ENCODE data around the gene ZNF880.
"Not testable (repeated sequence)": the region's sequence is repeated elsewhere in the genome, so short reads cannot be mapped to it uniquely, and the experiment has no call there.

Gene ZNF880

DNA sequence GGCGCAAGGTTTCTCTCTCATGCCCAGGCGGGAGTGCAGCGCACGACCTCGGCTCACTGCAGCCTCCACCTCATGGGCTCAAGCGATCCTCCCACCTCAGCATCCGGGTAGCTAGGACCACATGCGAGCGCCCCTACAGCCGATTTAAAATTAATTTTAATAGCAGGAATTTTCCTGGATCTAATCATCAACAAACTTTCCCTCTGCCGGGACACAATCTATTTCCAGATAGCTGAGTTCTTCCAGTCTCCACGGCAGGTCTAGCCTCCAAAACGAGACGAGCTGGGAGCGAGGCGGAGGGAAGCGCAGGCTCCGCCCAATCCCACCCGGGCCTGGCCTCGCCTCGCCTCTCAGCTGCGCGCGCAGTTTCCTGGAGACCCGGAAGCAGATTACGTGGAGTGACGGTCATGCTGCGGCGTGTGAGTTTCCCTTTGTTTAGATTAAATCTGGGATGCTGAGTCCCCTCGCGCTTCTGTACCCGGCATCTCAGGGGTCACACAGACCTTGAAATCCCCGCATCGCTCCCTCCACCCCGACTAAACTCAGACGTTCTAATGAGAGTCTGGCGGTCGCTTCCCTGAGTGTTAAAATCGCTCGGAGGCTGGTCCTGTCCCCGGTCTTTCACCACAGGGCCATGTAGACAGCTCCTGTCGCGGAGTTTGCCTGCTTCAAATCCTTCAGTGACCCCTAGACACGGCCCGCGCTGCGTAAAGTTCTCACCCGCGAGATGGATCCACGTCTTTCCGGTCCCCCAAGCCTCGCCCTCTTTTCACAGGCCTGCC is at the start of gene ZNF880:
TSS of gene ZNF880 (plus strand) at position 365 of the 782 bp plus-strand sequence. CDS start at position 408, 43 bp downstream.
- peak; percentile 72 for DNase-seq (ENCODE audit: low read depth)
- TF ChIP-seq, protein P1, sequence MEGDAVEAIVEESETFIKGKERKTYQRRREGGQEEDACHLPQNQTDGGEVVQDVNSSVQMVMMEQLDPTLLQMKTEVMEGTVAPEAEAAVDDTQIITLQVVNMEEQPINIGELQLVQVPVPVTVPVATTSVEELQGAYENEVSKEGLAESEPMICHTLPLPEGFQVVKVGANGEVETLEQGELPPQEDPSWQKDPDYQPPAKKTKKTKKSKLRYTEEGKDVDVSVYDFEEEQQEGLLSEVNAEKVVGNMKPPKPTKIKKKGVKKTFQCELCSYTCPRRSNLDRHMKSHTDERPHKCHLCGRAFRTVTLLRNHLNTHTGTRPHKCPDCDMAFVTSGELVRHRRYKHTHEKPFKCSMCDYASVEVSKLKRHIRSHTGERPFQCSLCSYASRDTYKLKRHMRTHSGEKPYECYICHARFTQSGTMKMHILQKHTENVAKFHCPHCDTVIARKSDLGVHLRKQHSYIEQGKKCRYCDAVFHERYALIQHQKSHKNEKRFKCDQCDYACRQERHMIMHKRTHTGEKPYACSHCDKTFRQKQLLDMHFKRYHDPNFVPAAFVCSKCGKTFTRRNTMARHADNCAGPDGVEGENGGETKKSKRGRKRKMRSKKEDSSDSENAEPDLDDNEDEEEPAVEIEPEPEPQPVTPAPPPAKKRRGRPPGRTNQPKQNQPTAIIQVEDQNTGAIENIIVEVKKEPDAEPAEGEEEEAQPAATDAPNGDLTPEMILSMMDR (conservative IDR thresholded peaks at IDR 0.05; ENCODE audit: low read depth, low read length), result no peak
- H3K4me3 ChIP-seq (ENCODE audit: low read length), result peak within 1 kb of the TSS; percentile 91

DNA sequence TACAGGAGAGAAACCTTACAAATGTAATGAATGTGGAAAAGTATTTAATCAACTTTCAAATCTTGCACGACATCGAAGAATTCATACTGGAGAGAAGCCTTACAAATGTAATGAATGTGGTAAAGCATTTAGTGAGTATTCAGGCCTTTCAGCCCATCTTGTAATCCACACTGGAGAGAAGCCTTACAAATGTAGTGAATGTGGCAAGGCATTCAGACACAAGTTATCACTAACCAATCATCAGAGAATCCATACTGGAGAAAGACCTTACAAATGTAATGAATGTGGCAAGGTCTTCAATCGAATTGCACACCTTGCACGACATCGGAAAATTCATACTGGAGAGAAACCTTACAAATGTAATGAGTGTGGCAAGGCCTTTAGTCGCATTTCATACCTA is 47.3 kb upstream of the ZNF880 start:
- DNase-seq (ENCODE audit: low read depth), result no peak
- TF ChIP-seq, protein P1 (conservative IDR thresholded peaks at IDR 0.05; ENCODE audit: low read depth, low read length), result no peak
- no peak overlapping the region for H3K4me3 ChIP-seq (ENCODE audit: low read length)

DNA sequence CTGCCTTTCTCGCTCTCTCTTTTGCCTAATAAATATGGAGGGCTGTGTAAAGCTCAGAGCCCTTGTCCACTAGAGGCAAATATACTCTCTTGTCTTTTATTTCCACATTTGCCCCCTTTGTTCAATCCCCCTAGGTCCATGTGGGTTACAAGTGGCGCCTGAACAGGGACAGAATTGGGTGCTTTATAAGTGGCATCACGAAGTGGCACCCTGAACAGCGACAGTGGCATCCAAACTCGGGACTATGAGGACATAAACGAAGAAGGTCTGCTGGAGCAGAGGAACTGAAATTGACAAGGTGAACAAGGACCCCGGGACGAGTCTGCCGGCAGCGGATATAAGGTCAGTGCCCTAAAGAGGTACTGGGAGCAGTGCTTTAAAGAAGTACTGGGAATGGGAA is 38.0 kb upstream of the ZNF880 start:
- TF ChIP-seq, protein P1 (conservative IDR thresholded peaks at IDR 0.05; ENCODE audit: low read depth, low read length), result no peak
- DNase-seq (ENCODE audit: low read depth), result no peak
- no peak overlapping the region for H3K4me3 ChIP-seq (ENCODE audit: low read length)

DNA sequence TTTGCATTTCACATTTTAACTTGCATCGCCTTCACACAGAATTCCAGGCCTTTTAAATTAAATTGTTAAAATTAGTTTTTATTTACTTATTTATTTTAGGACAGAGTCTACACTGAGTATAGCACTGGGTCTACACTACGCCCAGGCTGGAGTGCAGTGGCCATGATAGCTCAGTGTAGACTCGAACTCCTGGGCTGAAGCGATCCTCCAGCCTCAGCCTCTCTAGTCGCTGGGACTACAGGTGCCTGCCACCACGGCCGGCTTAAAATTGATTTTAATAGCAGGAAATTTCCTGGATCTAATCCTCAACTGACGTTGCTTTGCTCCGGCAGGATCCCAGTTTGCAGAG is 34.0 kb upstream of the ZNF880 start:
- TF ChIP-seq, protein P1 (conservative IDR thresholded peaks at IDR 0.05; ENCODE audit: low read depth, low read length), result no peak
- no peak for DNase-seq (ENCODE audit: low read depth)
- peak overlapping the region; percentile 95 for H3K4me3 ChIP-seq (ENCODE audit: low read length)

DNA sequence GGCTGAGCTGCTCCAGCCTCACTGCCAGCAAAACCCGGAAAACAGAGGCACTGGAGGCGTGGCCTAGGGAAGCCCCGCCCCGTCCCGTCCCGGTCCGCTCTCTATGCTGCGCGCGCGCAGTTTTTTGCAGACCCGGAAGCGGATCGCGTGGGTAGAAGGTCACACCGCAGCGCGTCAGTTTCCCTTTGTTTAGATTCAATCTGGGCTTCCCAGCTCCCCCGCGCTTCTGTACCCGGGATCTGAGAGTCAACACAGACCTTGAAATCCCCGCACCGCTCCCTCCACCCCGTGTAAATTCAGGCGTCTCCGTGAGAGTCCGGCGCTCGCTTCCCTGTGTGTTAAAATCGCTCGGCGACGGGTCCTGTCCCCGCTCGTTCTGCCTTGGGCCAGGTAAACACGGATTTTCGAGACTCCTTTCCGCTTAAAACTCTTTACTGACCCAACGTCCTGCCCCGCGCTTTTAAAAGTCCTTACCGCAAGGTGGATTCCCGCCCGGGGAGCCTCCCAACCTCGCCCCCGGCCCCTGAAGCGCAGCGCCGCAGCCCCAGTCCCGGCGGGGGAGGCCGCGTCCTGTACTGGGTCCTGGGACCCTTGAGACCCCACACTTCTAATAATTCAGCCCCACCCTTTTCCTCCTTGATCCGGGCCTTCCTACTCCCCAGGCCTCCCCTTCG is 33.5 kb upstream of the ZNF880 start, which contains the start of gene ZNF610:
TSS of gene ZNF610 (plus strand) at position 127 of the 674 bp plus-strand sequence. CDS start 12,930 bp downstream, outside the sequence.
- TF ChIP-seq, protein P1 (conservative IDR thresholded peaks at IDR 0.05; ENCODE audit: low read depth, low read length), result no peak
- H3K4me3 ChIP-seq (ENCODE audit: low read length), result peak within 1 kb of the TSS; percentile 95
- peak; percentile 34 for DNase-seq (ENCODE audit: low read depth)

DNA sequence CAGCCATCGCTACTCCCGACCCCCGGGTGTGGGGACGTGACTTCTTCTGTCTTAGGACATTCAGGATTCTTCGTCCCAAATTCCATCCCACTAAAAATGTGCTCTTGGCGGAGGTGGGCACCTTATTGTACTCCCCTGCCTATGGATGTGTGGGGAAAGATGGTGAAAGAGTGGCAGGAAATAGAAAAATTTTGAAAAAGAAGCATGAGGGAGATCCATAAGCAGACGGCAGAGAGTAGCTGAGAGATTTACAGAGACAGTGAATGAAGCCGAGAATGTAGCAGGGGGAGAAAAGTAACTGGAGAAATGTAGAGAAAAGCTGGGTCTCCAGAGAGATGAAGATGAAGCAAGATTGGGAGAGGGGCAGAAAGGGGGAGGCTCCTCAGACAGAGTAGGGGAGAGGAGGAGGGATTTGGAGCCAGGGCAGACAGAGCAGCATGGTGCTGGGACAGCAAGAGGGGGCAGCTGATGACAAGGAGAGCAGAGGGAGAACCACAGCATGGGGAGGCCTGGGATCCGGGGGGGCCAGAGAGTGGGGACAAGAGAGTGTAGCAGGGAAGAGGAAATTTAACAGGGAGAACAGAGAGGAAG is 32.8 kb upstream of the ZNF880 start:
- peak overlapping the region; percentile 95 for H3K4me3 ChIP-seq (ENCODE audit: low read length)
- TF ChIP-seq, protein P1 (conservative IDR thresholded peaks at IDR 0.05; ENCODE audit: low read depth, low read length), result no peak
- DNase-seq (ENCODE audit: low read depth), result no peak

DNA sequence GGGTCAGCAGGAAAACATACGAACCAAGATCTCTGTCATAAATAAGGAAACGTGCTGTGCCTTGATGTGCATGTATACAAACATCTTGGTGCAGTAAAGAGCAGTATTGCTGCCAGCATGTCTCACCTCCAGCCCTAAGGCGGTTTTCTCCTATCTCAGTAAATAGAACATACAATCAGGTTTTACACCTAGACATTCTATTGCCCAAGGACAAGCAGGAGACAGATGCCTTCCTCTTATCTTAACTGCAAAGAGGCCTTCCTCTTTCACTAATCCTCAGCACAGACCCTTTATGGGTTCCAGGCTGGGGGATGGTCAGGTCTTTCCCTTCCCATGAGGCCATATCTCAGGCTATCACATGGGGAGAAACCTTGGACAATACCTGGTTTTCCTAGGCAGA is 30.7 kb upstream of the ZNF880 start:
- DNase-seq (ENCODE audit: low read depth); H3K4me3 ChIP-seq (ENCODE audit: low read length): not testable (repeated sequence)
